Lower lobe of right lung (tissue), 2 donors: ENCODE data around the gene OVAAL. TPM values are rescaled to one million over a fixed set of nuclear protein-coding genes. Genes with fewer than 3 reads are reported as not detected.

Source experiments
- ATAC-seq, 2 donors: fragments of 200-7000 bp; cut with Tn5 transposase; one replicate each; pipeline ENCODE4 v1.9.1; 2020 to 2022; ENCODE audit warnings: mild to moderate bottlenecking in 2 of 2, moderate library complexity in 2 of 2
- DNase-seq: peaks from one replicate; pipeline ENCODE4 v3.0.0-alpha.2; 2020
- H3K27ac ChIP-seq: fragments of 200-600 bp; one replicate; pipeline ENCODE4 v1.8.0; 2022
- H3K27me3 ChIP-seq: fragments of 200-600 bp; one replicate; pipeline ENCODE4 v1.8.0; 2022; ENCODE audit warnings: low read depth
- H3K36me3 ChIP-seq: fragments of 200-600 bp; one replicate; pipeline ENCODE4 v1.8.0; 2022; ENCODE audit warnings: mild to moderate bottlenecking
- H3K4me1 ChIP-seq: fragments of 200-600 bp; one replicate; pipeline ENCODE4 v1.8.0; 2022
- H3K4me3 ChIP-seq: fragments of 200-600 bp; one replicate; pipeline ENCODE4 v1.8.0; 2022; ENCODE audit warnings: mild to moderate bottlenecking
- H3K9me3 ChIP-seq: fragments of 200-600 bp; one replicate; pipeline ENCODE4 v1.8.0; 2022
- intact Hi-C: fragments of 100-400 bp; cut with DNase I; formaldehyde crosslinking; loops from one replicate; pipeline ENCODE4 v1.11.0; 2022
- total RNA-seq: library from RNA; stranded (reverse); fragmentation: NEBNext Ultra II Directional; extraction: Animal tissue kit (Norgen Biotek cat#: 25700); gene quantifications from one replicate; pipeline ENCODE4 v1.2.1, GENCODE V29; 2021
- TF ChIP-seq, protein P1 (sequence below): fragments of 200-600 bp; IDR thresholded peaks from one replicate; pipeline ENCODE4 v1.8.0; 2022; ENCODE audit warnings: antibody characterized with exemption, mild to moderate bottlenecking
- donor health status: DM: no; HTN: yes; CAD: no; lungs with severe emphysema.

The OVAAL gene
- total RNA-seq, 1 donor from 2014 or later: not detected

DNA sequence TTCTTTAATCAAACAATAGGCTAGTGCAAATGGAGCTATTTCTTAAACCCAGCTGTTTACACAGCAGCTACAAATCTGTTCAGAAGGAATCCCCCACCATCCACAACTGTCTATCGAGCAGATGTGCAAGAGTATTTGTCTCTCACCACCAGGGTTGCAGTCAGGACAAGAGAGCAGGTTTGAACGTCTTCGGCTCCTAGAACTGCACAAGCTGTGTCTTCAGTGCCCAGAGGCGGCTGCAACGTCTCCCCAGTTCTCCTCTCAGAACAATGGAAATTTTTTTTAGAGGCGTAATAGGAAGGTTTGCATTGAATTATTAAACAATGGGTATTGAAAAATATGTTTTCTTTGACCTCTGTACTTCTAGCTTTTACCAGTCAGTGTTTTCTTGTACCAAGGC is 7.3 kb downstream of the OVAAL start:
- no peaks in the 10 kb centered on the region for H3K36me3 ChIP-seq
- TF ChIP-seq, protein P1, sequence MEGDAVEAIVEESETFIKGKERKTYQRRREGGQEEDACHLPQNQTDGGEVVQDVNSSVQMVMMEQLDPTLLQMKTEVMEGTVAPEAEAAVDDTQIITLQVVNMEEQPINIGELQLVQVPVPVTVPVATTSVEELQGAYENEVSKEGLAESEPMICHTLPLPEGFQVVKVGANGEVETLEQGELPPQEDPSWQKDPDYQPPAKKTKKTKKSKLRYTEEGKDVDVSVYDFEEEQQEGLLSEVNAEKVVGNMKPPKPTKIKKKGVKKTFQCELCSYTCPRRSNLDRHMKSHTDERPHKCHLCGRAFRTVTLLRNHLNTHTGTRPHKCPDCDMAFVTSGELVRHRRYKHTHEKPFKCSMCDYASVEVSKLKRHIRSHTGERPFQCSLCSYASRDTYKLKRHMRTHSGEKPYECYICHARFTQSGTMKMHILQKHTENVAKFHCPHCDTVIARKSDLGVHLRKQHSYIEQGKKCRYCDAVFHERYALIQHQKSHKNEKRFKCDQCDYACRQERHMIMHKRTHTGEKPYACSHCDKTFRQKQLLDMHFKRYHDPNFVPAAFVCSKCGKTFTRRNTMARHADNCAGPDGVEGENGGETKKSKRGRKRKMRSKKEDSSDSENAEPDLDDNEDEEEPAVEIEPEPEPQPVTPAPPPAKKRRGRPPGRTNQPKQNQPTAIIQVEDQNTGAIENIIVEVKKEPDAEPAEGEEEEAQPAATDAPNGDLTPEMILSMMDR: no peak
- H3K4me3 ChIP-seq: no peak overlapping the region
- H3K27me3 ChIP-seq: no peaks in the 10 kb centered on the region
- H3K9me3 ChIP-seq: no peaks in the 10 kb centered on the region
- ATAC-seq (no peak), DNase-seq (no peak)
- no peak overlapping the region for H3K27ac ChIP-seq
- intact Hi-C loops: no loop called here
- peaks cover 5% of the 10 kb centered on the region for H3K4me1 ChIP-seq

DNA sequence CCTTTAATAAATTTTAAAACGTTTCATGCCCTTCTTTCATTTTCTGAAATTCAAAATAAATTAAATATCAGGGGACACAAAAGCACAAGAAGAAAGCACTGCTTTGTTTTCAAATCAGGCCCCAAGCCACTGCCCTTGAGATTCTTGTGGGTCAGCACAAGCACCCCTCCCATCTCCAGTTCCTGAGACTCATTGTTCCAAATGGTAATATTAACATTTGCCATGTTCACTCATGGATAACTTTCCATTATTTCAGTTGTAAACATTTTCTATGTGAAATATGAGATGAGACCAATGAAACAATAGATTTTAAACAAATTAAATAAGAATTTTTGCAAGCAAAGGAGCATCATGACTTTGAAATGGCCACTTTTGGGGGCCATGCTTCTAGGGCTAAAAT is 7.7 kb downstream of the OVAAL start:
- intact Hi-C loops: no loop called here
- Histone ChIP-seq H3K4me3 (no peak overlapping the region), H3K4me1 (peaks cover 5% of the 10 kb centered on the region), H3K27me3 (no peaks in the 10 kb centered on the region), H3K9me3 (no peaks in the 10 kb centered on the region), H3K27ac (no peak overlapping the region), H3K36me3 (no peaks in the 10 kb centered on the region)
- ATAC-seq: no peak
- TF ChIP-seq, protein P1: no peak
- DNase-seq: no peak

DNA sequence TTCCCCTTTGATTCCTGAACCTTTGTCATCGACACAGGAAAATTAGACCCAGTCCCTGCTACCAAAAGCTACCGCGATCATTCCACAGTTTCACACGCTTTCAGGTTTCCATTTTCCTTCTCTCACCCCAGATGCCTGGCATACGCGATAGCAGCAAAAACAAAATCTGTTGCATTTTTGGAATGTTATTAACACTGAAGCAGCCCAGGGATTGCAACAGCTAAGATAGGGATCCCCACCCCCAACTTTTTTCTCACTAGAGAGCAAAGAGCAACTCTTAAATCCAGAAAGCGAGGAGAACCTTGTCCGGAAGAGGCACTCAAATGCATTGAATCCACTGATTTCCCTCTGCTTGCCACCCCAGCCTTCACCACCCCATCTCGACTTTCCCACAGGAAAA is 8.9 kb downstream of the OVAAL start:
- intact Hi-C loops: no loop called here
- Histone ChIP-seq H3K9me3 (no peaks in the 10 kb centered on the region), H3K27ac (no peak overlapping the region), H3K4me3 (no peak overlapping the region), H3K36me3 (no peaks in the 10 kb centered on the region), H3K4me1 (peaks cover 5% of the 10 kb centered on the region), H3K27me3 (no peaks in the 10 kb centered on the region)
- TF ChIP-seq, protein P1: no peak
- ATAC-seq (no peak), DNase-seq (no peak)

DNA sequence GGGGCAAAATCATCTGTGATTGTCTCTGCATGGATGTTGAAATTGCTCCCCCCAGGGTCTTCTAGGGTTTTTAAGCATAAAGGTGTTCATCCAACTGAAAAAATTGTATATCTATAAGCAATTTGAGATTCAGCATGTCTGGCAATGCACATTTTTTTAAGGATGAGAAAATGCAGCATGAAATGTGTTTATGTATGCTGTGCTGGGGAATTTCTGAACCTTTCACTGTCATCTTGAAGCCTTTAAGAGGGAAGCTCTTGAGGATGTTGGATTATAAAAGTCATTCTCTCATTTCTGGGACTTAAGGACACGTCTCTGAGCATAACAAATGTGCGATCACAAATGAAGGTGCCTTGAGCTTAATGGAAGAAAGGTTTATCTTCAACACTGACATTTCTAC is 9.4 kb downstream of the OVAAL start:
- Histone ChIP-seq H3K4me3 (no peak overlapping the region), H3K27me3 (no peaks in the 10 kb centered on the region), H3K4me1 (peaks cover 5% of the 10 kb centered on the region), H3K27ac (no peak overlapping the region), H3K9me3 (no peaks in the 10 kb centered on the region), H3K36me3 (no peaks in the 10 kb centered on the region)
- intact Hi-C loops: no loop called here
- ATAC-seq: no peak
- DNase-seq: no peak
- TF ChIP-seq, protein P1: no peak

DNA sequence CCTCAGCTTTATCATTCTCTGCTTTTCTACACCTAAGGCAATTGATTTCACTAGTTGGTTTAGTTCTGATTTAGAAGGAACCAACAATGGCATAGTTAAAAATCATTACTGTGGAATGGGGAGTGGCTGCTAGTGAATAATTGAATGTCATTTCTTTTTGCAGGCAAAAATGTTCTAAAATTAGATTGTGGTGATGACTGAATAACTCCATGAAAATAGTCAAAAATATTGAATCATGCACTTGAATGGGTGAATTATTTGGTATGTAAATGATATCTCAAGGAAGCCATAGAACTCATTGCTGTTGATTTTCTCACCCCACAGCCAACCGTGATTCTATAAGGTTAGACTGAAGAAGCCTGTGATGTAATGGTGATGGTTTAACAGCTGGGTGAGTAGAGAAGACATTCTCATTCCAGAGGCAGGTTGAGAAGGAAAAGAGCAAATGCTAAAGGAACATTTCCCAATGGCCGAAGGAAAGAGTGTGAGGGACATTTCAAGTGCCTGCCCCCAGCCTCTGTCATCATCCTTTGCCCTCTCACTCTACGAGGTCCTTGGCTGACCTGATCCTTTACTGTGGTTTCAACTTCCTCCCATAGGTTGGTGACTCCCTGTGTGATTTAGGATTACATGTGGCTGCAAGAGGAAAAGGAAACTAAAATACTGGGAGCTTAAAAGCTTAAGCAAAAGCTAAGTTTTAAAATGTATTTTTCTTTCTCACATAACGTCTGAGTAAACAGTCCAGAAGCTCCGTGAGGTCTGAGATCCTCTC is 12.5 kb downstream of the OVAAL start:
- intact Hi-C loops: no loop called here
- peak in 1 of 2 donors; percentile 17 for ATAC-seq

More for the DNA sequence above, 12.5 kb downstream of the OVAAL start:
- Histone ChIP-seq H3K36me3 (no peaks in the 10 kb centered on the region), H3K27me3 (no peaks in the 10 kb centered on the region), H3K9me3 (no peaks in the 10 kb centered on the region), H3K4me3 (no peak overlapping the region), H3K27ac (no peak overlapping the region), H3K4me1 (peaks cover 15% of the 10 kb centered on the region)
- no peak for DNase-seq
- TF ChIP-seq, protein P1: no peak
